ENCODE results near the gene CHAC2.
"Not testable (repeated sequence)": the region's sequence is repeated elsewhere in the genome, so short reads cannot be mapped to it uniquely, and the experiment has no call there.

Gene CHAC2

GRCh38 chr2:53777134-53777533, 9.5 kb downstream of the CHAC2 start:
- in situ Hi-C loops (cut with HindIII; ENCODE audit: low sequenced_read_pairs): no loop called here

- in situ Hi-C loops (cut with HindIII; ENCODE audit: low sequenced_read_pairs): no loop called here
These were observed 11.0 kb downstream of the CHAC2 start for GRCh38 chr2:53778536-53779162.

GRCh38 chr2:53780056-53780455, 12.5 kb downstream of the CHAC2 start:
- in situ Hi-C loops (cut with HindIII; ENCODE audit: low sequenced_read_pairs): no loop called here

GRCh38 chr2:53782676-53783075, 15.1 kb downstream of the CHAC2 start:
- in situ Hi-C loops (cut with HindIII; ENCODE audit: low sequenced_read_pairs): no loop called here

- in situ Hi-C loops (cut with HindIII; ENCODE audit: low sequenced_read_pairs): no loop called here
These were observed 16.8 kb downstream of the CHAC2 start for GRCh38 chr2:53784436-53784835.

GRCh38 chr2:53785366-53785765, 17.8 kb downstream of the CHAC2 start:
- in situ Hi-C loops (cut with HindIII; ENCODE audit: low sequenced_read_pairs): no loop called here

GRCh38 chr2:53786352-53786704, 18.7 kb downstream of the CHAC2 start:
- in situ Hi-C loops (cut with HindIII; ENCODE audit: low sequenced_read_pairs): no loop called here

- in situ Hi-C loops (cut with HindIII; ENCODE audit: low sequenced_read_pairs): no loop called here
These were observed 19.4 kb downstream of the CHAC2 start, which contains the start of the genes ASB3 and ERLEC1 for GRCh38 chr2:53786705-53787613. Gene ASB3 (minus strand): TSS chr2:53786953. CDS start chr2:53765572, 21,381 bp downstream. Gene ERLEC1 (plus strand): TSS chr2:53787044. CDS start chr2:53787211, 167 bp downstream.

GRCh38 chr2:53787614-53788289, 20.1 kb downstream of the CHAC2 start:
- in situ Hi-C loops (cut with HindIII; ENCODE audit: low sequenced_read_pairs): no loop called here

- in situ Hi-C loops (cut with HindIII; ENCODE audit: low sequenced_read_pairs): no loop called here
These were observed 25.7 kb downstream of the CHAC2 start for GRCh38 chr2:53793261-53793660.

- in situ Hi-C loops (cut with HindIII; ENCODE audit: low sequenced_read_pairs): no loop called here
These were observed 26.2 kb downstream of the CHAC2 start for GRCh38 chr2:53793821-53794220.

- in situ Hi-C loops (cut with HindIII; ENCODE audit: low sequenced_read_pairs): no loop called here
These were observed 33.9 kb downstream of the CHAC2 start for GRCh38 chr2:53801547-53801946.

GRCh38 chr2:53802617-53803151, 35.1 kb downstream of the CHAC2 start:
- in situ Hi-C loops (cut with HindIII; ENCODE audit: low sequenced_read_pairs): no loop called here

- in situ Hi-C loops (cut with HindIII; ENCODE audit: low sequenced_read_pairs): no loop called here
These were observed 44.0 kb downstream of the CHAC2 start for GRCh38 chr2:53811601-53812000.

- in situ Hi-C loops (cut with HindIII; ENCODE audit: low sequenced_read_pairs): no loop called here
These were observed 45.5 kb downstream of the CHAC2 start for GRCh38 chr2:53813151-53813550.

- in situ Hi-C loops (cut with HindIII; ENCODE audit: low sequenced_read_pairs): no loop called here
These were observed 51.3 kb downstream of the CHAC2 start for GRCh38 chr2:53818854-53819435.

- in situ Hi-C loops (cut with HindIII; ENCODE audit: low sequenced_read_pairs): no loop called here
These were observed 52.0 kb downstream of the CHAC2 start for GRCh38 chr2:53819634-53820033.

GRCh38 chr2:53820048-53820447, 52.4 kb downstream of the CHAC2 start:
- in situ Hi-C loops (cut with HindIII; ENCODE audit: low sequenced_read_pairs): no loop called here

GRCh38 chr2:53820711-53821110, 53.1 kb downstream of the CHAC2 start:
- in situ Hi-C loops (cut with HindIII; ENCODE audit: low sequenced_read_pairs): no loop called here

GRCh38 chr2:53821810-53822209, 54.2 kb downstream of the CHAC2 start:
- in situ Hi-C loops (cut with HindIII; ENCODE audit: low sequenced_read_pairs): no loop called here

- in situ Hi-C loops (cut with HindIII; ENCODE audit: low sequenced_read_pairs): not testable (repeated sequence)
These were observed 56.0 kb downstream of the CHAC2 start for GRCh38 chr2:53823639-53824038.

All from endothelial cell of hepatic sinusoid (primary cell).